ENCODE results near the gene CCDC47.
"Not testable (repeated sequence)": the region's sequence is repeated elsewhere in the genome, so short reads cannot be mapped to it uniquely, and the experiment has no call there.

Gene CCDC47

DNA sequence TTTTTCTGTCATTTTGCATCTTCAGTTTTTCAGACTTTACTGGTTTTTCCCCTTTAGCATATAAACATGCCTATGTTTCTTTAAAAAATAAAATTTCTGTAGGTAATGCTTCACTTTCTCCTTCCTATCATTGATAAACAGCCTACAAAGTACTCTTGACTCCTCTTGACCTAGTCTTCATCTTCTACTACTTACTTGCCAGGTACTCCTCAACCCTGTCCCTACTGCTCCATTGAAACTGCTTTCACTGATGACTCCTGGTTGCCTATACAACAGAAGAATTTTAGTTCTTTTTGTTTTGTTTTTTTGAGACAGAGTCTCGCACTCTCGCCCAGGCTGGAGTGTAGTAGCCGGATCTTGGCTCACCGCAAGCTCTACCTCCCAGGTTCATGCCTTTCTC, 7.5 kb upstream of the CCDC47 start:
- no peak for DNase-seq

DNA sequence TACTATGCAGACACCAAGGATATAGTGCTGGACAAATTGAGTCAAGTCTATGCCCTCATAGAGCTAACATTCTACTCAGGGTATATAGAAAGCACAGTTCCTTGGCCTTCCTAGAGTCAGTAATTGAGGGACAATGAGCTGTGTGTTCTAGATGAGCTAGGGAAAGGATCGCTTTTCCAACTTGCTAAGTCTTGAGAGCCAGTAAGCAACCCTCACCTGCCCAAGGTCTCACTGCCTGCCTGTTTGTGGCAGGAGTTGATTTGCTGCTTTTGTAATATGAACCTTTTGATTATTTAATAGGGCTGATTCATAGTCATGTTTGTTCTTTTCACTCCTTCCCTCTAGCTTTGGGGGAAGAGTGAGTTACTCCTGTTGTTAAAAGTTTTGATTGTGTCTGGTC, 7.1 kb upstream of the CCDC47 start:
- no peak for DNase-seq

DNA sequence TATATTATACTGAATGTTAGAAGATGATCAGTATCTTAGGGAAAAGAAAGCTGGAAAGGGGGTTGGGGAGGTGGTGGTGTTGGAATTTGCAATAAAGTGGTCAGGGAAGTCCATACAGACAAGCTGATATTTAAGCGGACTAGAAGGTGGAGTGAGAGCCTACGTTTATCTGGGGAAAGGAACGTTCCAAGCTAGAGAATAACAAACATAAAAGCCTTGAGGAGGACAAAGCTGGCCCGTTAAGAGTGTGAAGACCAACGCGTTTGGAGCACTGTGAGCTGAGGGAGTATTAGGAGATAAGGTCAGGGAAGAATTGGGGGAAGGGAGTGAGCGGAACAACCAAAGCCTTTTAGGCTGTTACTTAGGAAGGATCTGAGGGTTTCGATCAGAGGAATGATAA, 2.0 kb upstream of the CCDC47 start:
- no peak for DNase-seq

DNA sequence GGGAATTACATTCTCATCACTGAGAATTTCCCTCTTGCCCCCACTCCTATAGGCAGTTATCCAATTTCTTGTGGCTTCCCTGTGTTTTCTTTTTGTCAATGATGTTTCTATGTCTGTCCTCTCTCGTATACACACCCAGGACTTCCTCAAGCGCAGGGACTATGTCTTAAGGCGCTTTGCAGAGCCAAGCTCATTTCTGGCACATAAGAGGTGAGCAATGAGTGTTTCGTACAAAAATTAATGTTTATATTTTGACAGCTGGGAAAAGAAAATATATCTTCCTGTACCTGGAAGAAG, 1.5 kb upstream of the CCDC47 start:
- DNase-seq = no peak

- DNase-seq = peak; percentile 50
Observed at GRCh38 chr17:63774141-63774968, 958 bp upstream of the CCDC47 start, which contains the start of gene DDX42. Gene DDX42 (plus strand): TSS chr17:63774170. CDS start chr17:63787050, 12,880 bp downstream.

DNA sequence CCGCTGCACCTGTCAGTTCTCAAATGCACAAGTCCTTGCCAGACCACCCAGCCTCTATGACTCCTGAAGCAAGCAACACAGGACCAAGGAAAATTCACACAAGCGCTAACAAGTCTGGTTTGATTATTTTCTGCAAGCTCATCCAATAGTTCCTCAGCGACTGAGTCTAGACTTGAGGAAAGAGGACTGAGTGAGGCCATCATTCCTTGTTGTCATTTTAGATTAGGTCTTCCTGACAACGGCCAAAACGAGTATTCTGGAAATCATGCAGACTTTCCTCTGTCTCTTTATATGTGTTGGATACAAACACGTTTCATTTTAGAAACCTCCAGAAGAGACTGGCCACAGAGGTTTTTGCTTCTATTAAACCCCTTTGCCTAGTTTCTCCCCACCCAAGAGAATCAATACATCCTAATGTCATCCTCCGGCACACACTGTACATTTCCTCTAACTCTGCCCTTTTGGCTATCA, 561 bp downstream of the CCDC47 start:
- no peak for DNase-seq

- DNase-seq = no peak
Observed at GRCh38 chr17:63768433-63768832, 5.0 kb downstream of the CCDC47 start.

DNA sequence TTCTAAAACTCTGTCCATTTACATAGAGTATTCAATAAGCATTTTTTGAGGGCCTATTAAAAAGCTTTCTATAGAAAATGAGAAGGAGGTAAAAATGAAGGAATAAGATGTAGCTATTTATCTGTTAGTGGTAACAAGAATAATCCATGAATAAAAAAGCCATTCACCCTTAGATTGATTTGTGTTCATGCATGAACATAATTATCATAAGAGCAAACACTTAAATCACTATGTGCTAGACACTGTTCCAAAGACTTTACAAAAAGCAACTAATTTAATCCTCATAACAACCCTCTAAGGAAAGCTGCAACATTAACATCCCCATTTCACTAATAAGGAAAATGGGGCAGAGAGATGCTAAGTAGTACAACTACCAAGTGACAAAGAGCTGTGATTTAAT, 6.6 kb downstream of the CCDC47 start:
- DNase-seq = no peak

- no peak for DNase-seq
Observed at GRCh38 chr17:63764716-63765115, 8.7 kb downstream of the CCDC47 start.

GRCh38 chr17:63762161-63763078, 11.0 kb downstream of the CCDC47 start:
- DNase-seq = no peak

GRCh38 chr17:63760771-63761539, 12.4 kb downstream of the CCDC47 start:
- DNase-seq = no peak

GRCh38 chr17:63758428-63758827, 15.0 kb downstream of the CCDC47 start:
- no peak for DNase-seq

DNA sequence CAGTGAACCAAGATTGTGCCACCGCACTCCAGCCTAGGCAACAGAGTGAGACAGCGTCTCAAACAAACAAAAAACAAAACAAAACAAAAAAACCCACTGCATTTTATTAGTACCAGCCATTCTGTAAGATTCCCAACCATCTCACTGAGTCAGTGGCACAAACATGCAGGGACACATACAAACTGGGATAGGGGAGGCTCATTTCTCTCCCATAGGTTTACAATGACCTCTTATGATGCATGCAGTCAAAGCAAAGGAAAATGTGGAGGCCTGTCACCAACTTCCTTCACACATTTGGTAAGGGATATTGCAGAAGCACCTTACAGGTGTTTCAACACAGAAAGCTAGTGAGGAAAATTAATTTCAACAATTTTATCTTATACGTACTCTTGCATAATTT, 19.4 kb downstream of the CCDC47 start:
- no peak for DNase-seq

GRCh38 chr17:63753215-63753614, 20.2 kb downstream of the CCDC47 start:
- DNase-seq = no peak

DNA sequence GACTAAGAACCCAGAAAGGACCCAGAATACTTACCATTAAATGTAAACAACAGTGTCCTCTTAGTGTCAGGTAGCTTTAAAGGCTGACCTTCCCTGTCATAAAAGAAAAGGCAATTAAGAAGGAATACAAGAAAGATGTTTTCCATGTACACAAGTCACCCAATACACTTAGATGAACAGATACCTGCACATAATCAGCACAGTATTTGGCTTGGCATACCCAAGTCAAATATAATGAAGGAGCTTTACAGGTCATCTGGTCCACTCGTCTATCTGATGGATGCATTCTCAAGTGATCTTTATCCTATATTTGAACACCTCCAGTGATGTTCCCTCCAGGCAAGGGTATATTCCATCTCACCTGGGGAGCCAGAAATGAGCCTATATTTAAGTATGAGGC, 20.7 kb downstream of the CCDC47 start:
- no peak for DNase-seq

DNA sequence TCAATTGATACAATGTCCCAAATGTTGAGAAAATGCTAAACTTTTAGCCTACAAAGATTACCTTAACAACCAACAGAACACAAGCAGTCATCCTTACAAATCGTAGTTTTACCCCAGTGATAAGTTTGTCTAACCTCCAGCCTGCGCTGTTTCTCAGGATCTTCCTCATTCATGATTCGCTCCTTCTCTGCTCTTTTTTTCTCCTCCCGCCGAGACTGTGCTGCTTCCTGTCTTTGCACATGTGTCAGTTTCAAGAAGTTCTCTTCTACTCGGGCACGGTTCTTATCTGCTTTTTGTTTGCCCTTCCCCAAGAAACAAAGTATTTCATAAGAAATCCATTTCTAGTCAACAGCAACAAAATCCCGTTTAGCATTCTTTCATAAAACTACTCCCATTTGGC, 21.6 kb downstream of the CCDC47 start:
- no peak for DNase-seq

DNA sequence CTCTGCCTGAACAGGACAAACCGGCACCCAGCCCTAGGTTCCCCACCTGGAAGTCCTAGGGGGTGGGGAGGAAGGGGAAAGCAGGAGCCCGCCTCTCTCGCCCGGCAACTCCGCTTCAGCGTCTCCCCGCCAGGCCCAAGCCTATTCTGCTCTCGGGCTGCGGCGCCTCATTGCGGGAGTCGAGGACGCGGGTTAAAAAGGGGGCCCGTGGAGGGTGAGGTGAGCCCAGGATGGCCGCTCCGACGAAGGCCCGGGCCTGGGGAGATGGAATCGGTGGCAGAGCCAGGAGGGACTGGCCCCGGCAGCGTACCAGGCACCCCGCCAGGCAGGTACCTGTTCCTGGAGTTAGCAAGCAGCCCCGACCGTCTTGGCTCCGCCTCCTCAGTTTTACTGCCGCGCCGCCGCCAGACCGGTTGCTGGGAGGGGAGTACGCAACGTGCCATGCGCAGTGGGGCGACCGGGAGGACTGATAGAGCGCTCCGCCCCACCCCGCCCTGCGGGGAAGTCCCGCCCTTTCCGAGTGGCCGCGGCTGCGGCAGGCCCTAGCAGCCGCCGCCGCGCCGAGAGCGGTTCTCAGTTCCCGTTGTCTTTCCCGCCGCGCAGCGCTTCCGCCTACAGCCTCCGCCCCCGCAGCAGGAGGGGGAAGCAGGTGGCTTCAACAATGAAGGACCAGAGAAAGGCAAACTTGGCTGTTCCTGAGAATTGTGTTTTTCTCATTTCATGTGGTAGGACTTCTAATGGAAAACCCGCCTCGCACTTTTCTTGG, 31.8 kb downstream of the CCDC47 start, which contains the start of gene STRADA:
Gene STRADA, minus strand, starts transcription at position 392 of the 766 bp plus-strand sequence. CDS start 13,430 bp downstream, outside the sequence.
- DNase-seq = peak; percentile 95

DNA sequence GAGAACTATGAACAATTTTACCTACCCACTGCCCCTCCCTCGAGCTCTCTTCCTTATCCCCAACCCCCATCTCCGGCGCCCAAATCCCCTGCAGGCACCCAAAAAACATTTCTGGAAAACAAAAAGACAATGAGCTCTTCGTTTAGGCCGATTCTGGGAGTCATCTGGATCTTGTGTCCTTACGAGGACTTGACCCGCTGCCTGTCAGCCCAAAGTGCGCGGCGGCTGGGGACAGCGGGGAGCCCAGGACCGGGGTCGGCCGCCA, 32.3 kb downstream of the CCDC47 start:
- no peak for DNase-seq

DNA sequence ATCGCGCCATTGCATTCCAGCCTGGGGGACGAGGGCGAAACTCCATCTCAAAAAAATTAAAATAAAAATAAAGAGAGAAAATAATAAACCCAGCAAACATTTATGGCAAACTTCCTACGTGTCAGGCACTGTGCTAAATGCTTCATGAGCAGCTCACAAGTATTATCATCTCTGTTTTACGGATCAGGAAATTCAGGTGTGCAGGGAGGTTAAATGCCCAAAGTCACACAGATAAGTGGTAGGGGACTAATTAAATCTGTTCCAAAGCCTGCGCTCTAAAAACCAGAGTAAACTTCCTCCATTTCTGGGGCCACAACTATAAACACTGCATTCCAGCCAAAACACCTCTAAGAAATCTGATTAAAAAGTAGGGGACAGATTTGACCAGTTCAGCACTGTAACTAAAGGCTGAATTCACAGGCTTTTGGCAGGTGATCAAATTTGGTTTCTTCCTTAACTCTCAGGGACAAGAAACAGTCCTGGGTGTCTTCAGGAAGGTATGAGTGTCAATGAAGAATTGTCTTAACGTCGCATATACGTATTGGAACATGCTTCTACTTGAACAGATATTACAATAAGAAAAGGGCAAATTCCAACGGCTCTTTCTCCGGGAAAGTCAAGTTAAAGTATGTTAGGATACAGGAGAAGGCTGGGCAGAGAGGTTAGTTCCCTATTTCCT, 32.8 kb downstream of the CCDC47 start:
- DNase-seq = peak; percentile 1

- DNase-seq = no peak
Observed at GRCh38 chr17:63735691-63736090, 37.7 kb downstream of the CCDC47 start.

GRCh38 chr17:63722403-63722802, 51.0 kb downstream of the CCDC47 start:
- no peak for DNase-seq

DNA sequence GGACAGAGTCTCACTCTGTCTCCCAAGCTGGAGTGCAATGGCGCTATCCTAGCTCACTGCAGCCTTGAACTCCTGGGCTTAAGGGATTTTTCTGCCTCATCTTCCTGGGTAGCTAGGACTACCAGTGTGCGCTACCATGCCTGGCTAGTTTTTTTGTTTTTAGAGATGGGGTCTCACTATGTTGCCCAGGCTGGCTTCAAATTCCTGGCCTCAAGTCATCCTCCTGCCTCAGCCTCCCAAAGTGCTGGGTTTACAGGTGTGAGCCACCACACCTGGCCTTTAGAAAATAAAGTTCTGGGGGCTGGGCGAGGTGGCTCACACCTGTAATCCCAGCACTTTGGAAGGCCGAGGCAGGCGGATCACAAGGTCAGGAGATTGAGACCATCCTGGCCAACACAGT, 53.2 kb downstream of the CCDC47 start:
- not testable (repeated sequence) for DNase-seq

Data from fibroblast of upper back skin (primary cell).